GM19372 (cell line): ENCODE results near the gene AIG1.

Source experiments
- ATAC-seq: cut with Tn5 transposase; IDR thresholded peaks from one replicate; pipeline ENCODE4 v1.9.1; 2021; ENCODE audit warnings: mild to moderate bottlenecking, low read depth, moderate library complexity; ENCODE audit not compliant: unreplicated experiment

AIG1 gene

DNA sequence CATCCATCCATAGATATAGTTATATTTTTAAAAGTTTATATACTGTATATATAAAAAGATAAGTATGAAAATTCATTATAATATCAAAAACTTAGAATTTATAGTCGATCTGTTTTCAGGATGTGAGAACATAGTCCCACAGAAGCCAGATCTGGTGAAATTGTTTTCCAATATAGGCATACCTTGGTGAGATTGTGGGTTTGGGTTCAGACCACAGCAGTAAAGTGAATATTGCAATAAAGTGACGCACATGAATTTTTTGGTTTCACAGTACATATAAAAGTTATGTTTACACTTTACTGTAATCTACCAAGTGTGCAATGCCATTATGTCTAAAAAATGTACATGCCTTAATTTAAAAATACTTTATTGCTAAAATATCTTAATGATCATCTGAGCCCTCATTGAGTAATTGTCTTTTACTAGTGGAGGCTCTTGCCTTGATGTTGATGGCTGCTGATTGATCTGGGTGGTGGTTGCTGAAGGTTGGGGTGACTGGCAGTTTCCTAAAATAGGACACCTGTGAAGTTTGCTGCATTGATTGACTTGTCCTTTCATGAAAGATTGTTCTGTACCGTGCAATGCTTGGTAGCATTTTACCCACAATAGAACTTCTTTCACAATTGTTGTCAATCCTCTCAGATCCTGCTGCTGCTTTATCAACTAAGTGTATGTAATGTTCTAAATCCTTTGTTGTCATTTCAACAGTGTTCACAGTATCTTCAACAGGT, 29.8 kb downstream of the AIG1 start:
- no peak for ATAC-seq

DNA sequence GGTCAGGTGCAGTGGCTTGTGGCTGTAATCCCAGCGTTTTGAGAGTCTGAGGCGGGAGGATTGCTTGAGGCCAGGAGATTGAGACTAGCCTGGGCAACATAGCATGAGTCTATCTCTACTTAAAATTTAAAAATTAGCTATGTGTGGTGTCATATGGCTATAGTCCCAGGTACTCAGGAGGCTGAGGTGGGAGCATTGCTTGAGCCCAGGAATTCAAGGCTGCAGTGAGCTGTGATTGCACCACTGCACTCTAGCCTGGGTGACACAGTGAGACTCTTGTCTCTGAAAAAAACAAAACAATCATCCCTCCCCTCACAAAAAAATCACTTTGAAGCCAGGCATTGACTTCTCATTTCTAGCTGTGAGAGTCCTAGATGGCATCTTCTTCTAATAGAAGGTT, 32.1 kb downstream of the AIG1 start:
- no peak for ATAC-seq

DNA sequence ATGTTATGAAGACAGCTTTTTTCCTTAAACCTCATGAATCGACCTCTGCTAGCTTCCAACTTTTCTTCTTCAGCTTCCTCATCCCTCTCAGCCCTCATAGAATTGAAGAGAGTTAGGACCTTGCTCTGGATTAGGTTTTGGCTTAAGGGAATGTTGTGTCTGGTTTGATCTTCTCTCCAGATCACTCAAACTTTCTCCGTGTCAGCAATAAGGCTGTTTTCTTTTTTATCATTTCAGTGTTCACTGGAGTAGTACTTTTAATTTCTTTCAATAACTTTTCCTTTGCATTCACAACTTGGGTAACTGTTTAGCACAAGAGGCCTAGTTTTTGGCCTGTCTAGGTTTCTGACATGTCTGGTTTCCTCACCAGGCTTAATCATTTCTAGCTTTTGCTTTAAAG, 32.6 kb downstream of the AIG1 start:
- no peak for ATAC-seq

DNA sequence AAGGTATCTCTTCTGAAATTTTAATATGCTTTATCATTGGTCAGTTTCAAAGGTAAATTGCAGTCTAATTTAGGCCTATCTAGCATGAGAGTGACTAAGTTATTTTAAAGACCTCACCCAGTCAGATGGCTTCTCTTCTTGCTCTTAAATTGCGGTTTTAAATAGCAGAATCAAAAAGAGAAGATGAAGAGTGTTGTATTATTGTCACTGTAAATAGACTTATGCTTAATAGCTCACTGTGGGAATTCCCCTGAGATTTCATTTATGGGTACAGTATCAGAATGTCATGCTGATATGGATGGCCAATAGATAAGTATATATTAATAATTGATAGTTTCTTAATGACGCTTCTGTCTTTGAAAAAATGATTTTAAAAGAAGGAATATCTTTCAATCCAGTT, 35.7 kb downstream of the AIG1 start:
- no peak for ATAC-seq

DNA sequence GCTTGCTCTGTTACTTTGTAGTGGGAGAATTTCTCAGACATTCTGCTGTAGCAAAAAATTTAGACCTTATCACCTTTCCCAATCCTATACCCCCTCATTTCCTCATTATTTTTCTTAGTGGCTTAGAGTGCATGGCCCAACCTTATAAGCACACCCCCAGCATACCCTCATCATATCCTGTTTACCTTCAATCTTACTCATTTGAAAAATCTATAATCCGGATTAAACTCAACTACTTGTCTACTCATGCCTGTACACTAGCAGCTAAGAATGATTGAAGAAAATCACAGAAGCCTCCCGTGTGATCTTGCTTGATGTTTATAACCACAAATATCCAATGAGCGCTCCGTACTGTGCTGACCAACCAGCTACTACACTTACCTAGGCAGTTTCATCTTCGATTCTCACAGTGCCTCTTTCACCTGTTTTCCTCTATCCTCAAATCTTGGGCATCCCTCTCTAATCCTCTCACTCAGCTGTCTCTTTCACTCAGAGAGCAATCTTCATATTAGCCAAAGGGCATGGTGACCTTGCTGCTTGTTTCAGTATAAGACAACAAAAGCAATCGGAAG, 36.6 kb downstream of the AIG1 start:
- no peak for ATAC-seq

DNA sequence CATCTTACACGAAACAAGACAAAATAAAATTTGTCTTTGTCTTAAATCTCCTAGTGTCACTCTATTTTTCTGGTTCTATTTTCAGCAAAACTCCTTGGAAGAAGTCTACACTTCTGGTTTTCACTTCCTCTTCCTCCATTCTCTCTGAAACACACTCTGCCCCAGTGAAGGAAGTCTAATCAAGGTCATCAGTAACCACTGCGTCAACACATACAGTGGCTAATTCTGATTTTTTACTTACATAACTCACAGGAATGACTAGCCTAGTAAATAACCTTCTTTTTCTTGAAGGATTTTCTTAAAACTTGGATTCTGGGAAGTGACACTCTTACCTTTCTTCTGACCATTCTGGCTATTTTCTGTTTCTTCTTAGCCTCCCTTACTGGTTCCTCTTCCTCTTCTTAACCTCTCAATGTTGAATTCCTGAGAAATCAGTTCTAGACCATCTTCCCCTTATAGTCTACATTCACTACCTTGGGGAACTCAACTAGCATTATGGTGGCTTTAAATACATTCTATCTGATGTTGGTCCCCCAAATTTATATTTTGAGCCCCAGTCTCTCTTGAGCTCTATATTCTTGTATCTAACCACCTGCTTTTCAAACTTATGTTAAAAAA, 37.5 kb downstream of the AIG1 start:
- ATAC-seq, result peak; percentile 88

DNA sequence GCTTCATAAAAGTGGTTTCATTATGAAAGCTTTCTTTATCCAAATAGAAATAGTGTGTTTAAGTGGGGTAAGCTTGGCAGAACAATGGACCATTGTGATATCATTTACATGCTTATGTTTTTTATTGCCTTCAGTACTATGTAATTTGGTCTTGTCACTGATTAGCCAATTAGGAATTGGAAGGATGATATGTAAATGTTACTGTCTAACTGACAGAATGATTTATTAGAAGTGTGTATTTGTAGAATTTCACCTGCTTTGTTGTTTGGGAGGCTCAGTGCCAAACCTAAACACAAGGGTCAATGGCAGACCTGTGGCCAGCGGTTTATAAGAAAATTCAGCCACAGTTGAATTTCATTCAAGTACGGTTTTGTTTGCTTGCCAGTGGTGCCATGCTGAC, 39.0 kb downstream of the AIG1 start:
- ATAC-seq, result no peak

DNA sequence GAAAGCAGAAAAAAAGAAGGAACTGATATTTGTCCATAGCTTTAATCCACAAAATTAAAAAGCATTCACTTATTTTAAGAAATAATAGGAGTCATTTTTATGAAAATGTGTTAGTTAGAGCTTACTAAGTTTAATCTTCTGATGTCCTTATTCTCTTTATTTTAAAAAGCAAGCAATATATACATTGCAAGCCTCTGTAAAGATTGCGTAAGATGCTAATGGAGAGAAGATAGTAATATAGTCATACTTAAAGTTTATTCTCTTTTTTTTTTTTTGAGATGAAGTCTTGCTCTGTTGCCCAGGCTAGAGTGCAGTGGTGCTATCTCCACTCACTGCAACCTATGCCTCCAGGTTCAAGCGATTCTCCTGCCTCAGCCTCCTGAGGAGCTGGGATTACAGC, 39.7 kb downstream of the AIG1 start:
- no peak for ATAC-seq

DNA sequence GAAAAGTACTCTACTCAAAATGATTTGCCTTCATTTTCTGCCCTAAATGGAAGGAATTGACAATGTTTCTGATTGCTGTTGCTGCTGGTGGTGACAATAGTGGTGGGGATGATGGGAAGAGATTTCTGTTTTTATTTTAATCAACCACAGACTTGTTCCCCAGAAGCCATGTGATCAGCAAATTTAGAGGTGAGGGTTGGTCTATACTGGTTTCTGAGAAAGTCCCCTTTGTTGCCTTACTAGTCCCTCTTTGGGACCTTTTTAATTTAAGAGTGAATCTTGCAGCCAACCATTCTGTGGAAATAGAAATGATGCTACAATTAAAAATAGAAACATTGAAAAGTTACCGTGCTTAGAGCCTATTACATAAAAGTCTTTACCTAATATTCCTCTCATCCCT, 43.2 kb downstream of the AIG1 start:
- ATAC-seq, result no peak

DNA sequence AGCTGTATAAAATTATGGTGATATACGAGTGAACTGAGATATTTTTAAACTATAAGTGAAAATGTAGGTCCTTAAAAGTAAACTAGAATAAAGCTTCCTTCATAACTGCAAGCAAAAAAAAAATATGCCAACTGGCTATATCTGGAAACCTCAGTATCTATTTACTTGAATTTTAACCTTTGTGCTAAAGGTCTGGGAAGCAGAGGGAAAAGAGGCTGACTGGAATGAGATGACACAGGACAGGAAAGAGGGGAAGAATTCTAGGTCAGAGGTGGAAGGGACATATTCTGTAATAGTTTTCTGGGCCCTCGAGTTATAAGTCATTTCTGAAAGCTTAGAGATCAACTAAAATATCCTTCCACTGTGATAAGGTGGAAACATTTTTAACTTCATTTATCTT, 46.8 kb downstream of the AIG1 start:
- no peak for ATAC-seq

DNA sequence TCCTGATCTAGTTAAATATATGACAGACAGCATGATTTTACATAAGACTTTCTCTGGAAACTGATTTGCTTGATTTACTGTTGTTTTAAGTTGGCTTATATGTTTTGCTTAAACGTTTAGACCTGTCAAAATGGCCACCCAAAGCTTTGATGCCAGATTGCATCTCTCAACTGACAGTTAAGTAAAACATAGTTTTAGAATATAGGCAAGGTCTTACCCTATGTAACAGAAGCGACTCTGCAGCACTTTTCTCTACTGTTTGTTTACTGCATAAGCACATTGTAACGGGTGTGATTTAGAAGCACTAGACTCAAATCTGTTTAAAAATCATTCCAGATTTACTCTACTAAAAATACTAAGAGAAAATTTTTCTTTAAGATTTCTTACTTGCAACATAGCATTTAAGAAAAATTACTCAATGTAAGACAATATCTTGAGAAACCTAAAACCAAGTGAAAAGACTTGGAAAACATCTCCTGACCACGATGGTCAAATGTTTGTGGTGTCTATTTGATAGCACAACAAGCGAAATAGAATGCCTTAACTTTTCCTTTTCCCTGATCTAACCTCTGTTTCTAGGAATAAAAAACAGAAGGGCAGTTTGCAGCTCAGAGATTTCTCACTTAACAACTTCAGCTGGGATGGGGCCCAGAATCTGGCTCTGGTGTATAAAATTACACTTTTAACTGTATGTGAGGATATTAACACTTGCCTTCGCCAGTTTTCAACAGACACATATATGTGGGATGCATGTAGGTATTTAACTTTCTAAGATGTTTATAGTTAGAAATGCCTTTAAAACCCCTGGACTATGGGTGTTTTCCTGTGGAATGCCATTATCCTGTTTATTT, 47.4 kb downstream of the AIG1 start:
- no peak for ATAC-seq

DNA sequence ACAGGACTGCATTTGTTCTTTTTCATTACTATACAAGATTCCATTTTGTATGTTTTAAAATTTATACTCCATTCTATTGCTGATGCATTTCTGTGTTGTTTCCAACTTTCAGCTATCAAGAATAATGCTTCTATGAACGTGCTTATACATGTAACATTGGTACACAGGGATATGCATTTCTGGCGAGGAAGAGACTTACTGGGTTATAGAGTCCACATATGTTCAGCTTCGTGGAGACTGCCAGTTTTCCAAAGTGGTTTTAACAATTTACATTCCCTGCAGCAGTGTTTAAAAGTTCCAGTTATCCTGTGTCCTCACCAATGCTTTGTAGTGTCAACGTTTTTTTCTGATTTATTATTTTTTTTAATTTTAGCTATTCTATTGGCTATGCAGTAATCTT, 48.5 kb downstream of the AIG1 start:
- ATAC-seq, result no peak

DNA sequence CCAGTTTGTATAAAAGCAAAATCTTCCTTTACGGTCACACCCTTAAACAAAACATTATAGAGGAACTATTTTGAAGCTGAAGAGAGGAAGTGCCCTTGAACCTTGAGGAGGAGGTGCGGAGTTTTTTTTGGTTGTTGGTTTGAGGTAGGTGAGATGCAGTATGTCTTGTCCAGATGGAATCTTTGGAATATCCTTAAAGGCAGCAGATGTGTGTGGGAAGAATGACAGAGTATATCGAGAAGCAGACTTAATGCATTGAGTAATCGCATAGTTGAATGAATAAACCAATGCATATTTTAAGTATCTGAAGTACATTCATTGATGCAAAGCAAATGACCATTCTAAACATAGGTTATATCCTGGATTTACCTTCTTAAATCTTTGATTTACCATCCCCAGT, 49.9 kb downstream of the AIG1 start:
- no peak for ATAC-seq

DNA sequence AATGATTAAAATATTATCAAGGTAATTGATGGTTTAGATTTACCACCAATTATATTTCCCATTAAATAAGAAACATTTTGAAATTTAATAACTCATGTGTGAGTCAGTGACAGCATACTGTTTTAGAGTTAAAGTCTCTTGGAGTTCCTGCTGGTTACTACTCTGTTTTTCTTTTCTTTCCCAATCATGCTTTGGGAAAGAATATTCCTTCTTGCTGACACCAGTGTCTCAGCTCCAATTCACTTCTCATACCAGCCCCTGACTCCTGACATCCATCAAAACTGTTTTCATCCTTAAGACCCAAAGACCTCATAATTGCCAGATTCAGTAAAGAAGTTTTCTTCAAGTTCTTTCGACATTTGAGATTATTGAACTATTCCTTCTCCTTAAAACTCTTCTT, 50.3 kb downstream of the AIG1 start:
- ATAC-seq, result no peak

DNA sequence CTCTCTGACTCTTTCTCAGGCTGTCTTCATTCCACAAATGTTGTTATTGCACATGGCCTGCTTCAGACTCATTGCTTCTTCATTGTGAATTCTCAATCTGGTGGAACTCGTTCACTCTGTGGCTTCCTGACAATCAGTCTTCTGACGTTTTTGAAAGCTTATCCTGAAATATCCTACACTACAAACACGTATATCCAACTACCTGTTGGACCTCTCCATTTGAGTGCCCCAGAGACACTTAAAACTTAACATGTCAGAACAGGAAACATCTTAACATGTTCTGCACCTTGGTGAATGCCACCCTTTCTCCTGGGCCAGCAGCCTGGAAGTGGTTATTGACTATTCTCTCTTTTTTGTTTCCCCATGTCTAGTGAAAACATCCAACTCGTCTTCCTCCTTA, 50.8 kb downstream of the AIG1 start:
- no peak for ATAC-seq

DNA sequence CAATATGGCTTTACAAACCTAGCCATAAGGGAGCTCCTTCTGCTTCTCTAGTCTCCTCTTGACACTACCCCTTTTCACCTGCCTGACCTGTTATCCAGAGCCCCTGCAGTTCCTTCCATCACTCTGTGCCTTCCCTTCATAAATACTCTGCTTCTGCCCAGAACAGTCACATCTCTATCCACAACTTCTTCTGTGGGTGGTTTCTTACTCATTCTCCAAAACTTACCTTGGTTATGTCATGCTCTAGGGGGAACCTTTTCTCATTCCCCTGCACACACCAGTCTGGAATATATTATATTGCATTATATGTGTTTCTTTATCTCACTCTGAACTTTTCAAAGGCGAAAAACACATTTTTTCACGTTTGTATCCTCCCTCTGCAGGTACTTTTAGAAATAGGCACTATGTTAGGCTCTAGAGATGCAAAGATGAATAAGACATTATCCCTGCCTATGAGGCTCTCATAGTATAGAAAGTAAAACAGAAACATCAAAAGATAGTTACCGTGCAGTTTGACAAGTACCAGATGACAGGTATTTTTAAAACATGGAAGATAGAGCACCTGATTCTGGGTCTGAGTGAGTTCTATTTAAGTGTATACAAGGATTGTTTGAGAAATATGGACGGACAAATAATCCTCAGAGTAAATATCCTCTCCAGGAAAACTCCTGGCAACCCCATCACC, 51.5 kb downstream of the AIG1 start:
- ATAC-seq, result no peak

DNA sequence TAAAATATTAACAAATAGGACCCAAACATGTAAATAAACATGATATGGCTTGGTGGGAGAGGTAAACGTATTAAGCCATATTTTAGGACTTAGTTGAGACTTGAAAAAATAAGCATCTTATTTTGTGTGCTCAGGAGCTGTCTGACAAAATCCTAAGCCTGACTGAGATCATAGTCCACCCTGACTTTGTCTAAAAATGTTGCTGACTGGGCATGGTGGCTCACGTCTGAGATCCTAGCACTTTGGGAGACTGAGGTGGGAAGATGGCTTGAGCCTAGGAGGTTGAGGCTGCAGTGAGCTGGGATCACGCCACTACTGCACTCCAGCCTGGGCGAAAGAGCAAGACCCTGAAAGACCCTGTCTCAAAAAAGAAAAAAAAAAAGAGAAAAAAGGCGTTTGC, 52.1 kb downstream of the AIG1 start:
- ATAC-seq, result no peak

DNA sequence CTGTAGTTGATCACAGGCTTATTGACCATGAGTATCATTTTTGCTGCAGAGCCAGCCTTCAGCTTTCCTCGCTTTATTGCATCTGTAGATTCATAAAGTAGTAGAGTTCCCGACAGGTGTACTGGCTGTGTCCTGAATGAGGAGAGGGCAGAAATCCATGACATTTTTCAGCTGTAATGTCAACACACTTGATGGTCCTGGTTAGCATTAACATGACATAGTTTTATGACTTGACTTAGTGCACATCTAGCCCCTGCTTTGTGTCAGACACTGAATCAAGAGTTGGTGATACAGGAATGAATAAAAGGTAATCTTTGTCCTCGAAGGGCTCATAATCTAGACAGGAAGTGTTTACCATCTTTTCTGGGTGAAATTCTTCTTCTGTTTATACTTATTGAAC, 55.0 kb downstream of the AIG1 start:
- ATAC-seq, result no peak

DNA sequence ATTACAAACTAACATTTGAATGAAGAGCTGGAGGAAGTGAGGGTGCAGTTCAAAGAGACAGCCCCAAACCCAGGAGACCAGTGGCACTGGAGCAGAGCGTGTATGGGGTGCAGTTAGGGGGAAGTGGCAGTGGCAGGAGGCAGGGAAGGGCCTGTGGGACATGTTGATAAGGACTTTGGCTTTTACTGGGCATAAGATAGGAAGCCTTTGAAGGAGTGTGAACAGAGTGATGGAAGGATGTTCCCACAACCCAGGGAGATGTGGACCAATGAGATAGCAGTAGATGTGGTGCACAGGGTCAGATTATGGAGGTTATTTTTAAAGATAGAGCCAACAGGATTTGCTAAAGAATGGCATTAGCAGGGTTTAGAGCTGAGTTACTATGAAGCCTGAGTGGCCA, 56.4 kb downstream of the AIG1 start:
- ATAC-seq, result no peak

DNA sequence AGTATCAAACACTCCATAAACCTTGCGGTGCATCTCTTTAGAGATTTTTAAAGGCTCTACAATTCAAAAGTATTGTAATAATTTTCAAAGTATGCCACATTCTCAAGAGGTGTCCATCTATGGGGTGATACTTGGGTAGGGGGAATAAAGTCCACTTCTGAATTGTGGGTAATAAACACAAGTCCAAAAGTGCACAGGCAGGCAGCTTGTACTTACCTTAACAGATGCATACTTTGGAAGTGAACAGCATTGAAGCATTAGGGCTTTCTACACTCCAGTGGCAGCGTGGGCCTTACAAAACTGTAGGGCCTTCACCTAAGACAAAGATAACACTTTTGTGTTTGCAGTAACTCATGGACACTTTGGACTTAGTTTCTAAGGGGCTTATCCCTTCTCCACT, 58.6 kb downstream of the AIG1 start:
- ATAC-seq, result no peak

DNA sequence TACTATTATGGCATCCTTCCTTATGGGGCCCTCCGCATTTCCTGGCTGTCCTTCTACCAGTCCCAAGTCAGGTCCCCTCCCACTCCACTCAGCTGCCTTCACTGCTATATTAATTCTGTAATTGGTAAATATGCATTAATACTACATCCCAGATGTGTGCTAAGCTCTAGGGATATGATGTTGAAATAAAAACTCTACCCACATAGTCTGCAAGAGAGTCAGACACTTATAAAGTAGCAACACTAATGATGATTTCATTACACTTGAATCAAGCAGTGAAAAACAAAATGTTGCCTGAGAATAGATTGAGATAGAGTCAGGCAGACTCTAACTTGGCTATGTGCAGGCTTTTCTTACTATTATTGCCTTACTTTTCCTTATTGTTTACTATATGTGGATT, 62.4 kb downstream of the AIG1 start:
- ATAC-seq, result no peak
